VCaP (cell line): ENCODE results near the gene SERTM2.

Source experiments
- H3K27ac ChIP-seq: fragments of 450-650 bp; 2 replicates; pipeline ENCODE4 v1.5.1; 2017
- CTCF ChIP-seq: fragments of 450-650 bp; conservative IDR thresholded peaks from 2 replicates; pipeline ENCODE4 v1.5.1; 2017; ENCODE audit warnings: mild to moderate bottlenecking, moderate library complexity

Gene SERTM2

GRCh38 chrX:111511477-111511876 lies at the start of gene SERTM2:
SERTM2 (plus strand) TSS chrX:111511645; CDS start chrX:111518858, 7,213 bp downstream.
- no peak within 1 kb of the TSS for H3K27ac ChIP-seq
- TF ChIP-seq CTCF, result no peak

- no peak overlapping the region for H3K27ac ChIP-seq
- no peak for TF ChIP-seq CTCF
These were observed 45.8 kb upstream of the SERTM2 start for GRCh38 chrX:111465669-111466068.

GRCh38 chrX:111467896-111468295 lies 43.5 kb upstream of the SERTM2 start:
- TF ChIP-seq CTCF, result no peak
- H3K27ac ChIP-seq, result no peak overlapping the region

- no peak for TF ChIP-seq CTCF
- H3K27ac ChIP-seq, result no peak overlapping the region
These were observed 40.6 kb upstream of the SERTM2 start for GRCh38 chrX:111470681-111471403.

- H3K27ac ChIP-seq, result no peak overlapping the region
- no peak for TF ChIP-seq CTCF
These were observed 29.5 kb upstream of the SERTM2 start for GRCh38 chrX:111481896-111482295.

GRCh38 chrX:111483135-111483534 lies 28.3 kb upstream of the SERTM2 start:
- no peak overlapping the region for H3K27ac ChIP-seq
- no peak for TF ChIP-seq CTCF

- no peak for TF ChIP-seq CTCF
- no peak overlapping the region for H3K27ac ChIP-seq
These were observed 27.6 kb upstream of the SERTM2 start for GRCh38 chrX:111483881-111484280.
